Measurements from ENCODE around the gene SAMD3.
"Not testable (repeated sequence)": the region's sequence is repeated elsewhere in the genome, so short reads cannot be mapped to it uniquely, and the experiment has no call there.

Gene SAMD3

DNA sequence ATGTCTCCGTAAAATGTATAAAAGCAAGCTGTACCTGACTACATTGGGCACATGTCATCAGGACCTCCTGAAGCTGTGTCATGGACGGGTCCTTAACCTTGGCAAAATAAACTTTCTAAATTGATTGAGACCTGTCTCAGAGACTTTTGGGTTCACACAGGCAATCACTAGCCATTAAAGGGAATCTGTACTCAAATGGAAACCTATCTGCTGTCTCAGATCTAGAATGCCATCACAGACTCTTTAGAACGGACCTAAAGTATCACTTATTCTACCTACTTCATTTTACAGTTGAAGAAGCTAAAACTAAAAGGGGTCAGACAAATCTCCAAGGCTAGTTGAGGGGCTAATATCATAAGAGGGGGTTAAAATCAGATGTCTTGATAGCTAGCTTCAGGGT, 11.1 kb downstream of the SAMD3 start:
- no peak for DNase-seq (ENCODE audit: low read depth, low spot score)

DNA sequence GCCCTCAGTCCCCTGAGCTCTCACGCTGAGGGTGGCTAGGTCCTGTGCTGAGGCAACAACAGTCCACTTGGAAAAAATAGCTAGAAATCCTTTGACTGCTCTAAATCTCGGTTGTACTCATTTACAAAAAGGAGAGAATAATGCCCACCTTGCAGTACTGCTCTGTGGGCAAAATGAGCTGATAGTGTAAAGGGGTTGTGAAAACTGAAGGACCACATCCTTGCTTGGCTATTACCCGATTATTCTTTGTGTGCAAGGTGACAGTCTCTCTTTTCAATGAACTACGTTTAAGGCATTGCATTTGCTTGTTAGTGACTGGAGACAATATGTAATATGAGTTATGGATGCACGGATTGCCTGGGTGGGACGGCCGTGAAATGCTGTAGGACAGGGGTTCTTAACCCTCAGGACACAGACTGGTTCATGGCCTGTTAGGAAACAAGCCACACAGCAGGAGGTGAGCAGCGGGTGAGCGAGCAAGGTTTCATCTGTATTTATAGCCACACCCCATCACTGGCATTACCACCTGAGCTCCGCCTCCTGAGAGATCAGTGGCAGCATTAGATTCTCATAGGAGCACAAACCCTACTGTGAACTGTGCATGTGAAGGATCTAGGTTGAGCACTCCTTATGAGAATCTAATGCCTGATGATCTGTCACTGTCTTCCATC, 14.6 kb downstream of the SAMD3 start:
- DNase-seq (ENCODE audit: low read depth, low spot score), result no peak

DNA sequence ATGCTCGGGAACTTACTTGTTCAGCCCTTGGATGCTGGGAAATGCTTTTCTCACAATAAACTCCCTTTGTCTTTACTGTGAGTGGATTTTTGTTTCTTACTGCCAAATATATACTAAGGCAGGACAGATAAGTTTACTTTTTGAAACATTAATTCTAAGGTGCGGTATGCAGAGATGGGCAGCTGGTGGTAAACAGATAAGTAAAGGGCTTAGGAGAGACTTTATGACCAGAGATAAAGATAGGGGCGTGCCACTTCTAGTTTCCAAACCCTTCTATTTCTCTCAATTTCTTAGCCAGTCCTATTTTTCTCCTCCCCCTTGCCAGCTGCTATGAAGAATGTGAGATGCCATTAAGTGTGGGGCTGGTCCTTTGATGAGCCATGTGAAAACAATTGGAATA, 16.3 kb downstream of the SAMD3 start:
- no peak for DNase-seq (ENCODE audit: low read depth, low spot score)

- no peak for DNase-seq (ENCODE audit: low read depth, low spot score)
Measured at GRCh38 chr6:130204322-130204721, 18.4 kb downstream of the SAMD3 start.

DNA sequence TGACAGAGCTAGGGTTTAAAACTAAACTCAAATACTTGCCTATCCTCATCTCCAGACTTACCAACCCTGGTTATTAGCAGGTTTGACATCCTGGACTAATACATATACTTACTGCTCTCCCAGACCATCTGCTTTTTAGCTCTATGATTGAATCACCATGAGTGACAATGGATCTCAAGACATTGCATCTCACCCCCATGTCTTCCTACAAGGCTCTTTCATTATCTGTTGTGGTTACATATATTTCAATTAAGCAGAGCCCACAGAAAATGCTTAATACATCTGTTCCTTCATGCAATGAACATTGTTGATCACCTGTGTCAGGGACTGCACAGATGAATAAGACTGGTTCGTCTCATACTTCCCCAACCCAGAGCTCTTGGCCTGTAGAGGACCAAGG, 19.4 kb downstream of the SAMD3 start:
- DNase-seq (ENCODE audit: low read depth, low spot score), result no peak

- DNase-seq (ENCODE audit: low read depth, low spot score), result no peak
Measured at GRCh38 chr6:130202782-130203181, 20.0 kb downstream of the SAMD3 start.

DNA sequence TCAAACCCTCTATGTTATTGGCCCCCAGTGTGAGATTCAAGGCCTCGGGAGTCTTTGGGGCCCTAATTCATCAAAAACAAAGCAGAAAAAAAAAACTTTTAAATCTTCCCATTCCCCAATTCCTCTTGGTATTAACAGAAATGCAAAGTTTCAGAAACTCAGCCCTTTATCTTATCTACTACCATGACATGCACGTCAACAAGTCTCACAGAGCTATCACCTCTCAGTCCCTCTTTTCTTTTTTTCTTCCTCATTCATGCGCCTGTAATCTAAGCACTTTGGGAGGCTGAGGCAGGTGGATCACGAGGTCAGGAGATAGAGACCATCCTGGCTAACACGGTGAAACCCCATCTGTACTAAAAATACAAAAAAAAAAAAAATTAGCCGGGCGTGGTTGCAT, 22.7 kb downstream of the SAMD3 start:
- no peak for DNase-seq (ENCODE audit: low read depth, low spot score)

GRCh38 chr6:130198483-130199035, 24.2 kb downstream of the SAMD3 start:
- no peak for DNase-seq (ENCODE audit: low read depth, low spot score)

GRCh38 chr6:130197816-130198482, 24.8 kb downstream of the SAMD3 start:
- not testable (repeated sequence) for DNase-seq (ENCODE audit: low read depth, low spot score)

DNA sequence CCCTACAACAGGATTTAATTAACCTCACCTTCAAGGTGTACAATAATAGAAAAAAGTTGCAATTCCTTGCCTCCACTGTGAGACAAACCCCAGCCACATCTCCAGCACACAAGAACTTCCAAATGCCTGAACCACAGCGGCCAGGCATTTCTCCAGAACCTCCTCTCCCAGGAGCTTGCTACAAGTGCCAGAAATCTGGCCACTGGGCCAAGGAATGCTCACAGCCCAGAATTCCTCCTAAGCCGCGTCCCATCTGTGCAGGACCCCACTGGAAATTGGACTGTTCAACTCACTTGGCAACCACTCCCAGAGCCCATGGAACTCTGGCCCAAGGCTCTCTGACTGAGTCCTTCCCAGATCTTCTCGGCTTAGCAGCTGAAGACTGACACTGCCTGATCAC, 28.3 kb downstream of the SAMD3 start:
- DNase-seq (ENCODE audit: low read depth, low spot score), result not testable (repeated sequence)

DNA sequence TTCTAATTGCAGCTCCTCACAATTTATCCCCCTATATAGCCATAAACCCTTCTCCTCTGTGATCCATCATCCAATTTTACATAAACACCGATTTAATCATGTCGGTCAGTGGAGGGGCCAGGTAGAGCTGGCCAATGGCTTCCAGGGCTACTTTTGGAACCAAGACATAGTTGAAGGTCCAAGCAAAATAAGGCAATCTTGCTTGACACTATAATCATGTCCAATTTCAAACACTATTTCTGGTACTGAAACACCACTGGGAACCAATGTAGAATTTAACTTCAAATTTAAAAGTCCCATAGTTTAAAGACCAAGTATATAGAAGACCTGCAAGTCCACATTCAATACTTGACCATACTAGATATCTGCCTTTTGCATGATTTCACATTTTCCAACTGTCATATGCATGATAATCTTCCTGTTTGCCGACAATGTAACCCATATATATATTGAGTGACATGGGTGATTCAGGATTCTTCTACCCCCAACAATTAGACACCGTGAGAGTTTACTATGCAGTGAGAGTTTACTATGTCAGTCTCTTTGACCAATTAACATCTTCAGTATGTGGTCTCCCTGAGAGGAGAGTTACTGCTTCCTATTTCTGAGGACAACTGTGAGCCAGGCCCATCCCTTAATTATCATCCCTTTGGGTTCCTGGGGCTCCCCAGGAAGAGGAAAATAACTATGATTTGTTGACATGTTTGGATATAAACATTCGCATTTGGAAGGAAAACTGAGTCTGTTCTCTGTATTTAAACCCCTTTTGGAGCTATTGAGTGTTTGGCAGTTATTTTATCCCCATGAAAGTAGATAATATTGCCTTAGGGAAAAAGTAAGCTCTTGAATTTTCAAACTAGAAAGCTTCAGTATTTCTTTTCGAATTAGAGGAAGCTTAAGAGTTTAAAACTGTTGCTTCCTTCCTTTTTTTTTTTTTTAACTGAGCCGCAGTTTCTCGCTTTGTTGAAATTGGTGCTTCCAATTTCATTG, 31.8 kb downstream of the SAMD3 start:
- no peak for DNase-seq (ENCODE audit: low read depth, low spot score)

GRCh38 chr6:130189531-130190397, 33.0 kb downstream of the SAMD3 start:
- DNase-seq (ENCODE audit: low read depth, low spot score), result no peak

DNA sequence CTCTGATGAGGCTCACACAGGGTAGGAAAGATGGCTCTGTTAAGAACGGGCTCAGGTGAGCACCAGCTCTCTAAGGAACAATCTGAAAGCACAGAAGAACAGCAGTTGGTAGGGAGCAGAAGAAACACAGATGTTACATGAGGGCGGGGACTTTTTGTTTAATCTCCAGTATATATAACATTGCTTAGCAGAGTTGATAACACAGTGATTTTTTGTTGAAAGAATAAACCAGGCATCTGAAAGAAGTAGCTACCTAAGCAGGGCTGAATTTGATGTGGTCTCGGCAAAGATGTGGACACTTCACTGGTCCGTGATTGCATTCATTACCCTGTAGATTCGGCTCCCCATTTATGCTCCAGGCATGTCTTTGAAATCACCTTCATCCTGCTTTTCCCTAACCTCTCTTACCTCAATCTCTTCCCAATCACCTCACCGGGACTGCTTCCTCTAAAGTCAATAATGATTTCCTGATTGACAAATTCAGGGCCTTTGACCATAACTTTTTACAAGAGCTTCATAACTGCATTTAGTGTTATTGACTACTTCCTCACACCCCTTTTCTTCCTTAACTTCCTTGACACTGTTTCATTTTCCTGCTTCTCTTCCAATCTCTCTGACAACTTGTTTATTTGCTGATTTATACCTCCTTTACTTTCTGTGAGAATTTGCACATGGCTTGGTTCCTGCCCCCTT, 34.4 kb downstream of the SAMD3 start:
- no peak for DNase-seq (ENCODE audit: low read depth, low spot score)

DNA sequence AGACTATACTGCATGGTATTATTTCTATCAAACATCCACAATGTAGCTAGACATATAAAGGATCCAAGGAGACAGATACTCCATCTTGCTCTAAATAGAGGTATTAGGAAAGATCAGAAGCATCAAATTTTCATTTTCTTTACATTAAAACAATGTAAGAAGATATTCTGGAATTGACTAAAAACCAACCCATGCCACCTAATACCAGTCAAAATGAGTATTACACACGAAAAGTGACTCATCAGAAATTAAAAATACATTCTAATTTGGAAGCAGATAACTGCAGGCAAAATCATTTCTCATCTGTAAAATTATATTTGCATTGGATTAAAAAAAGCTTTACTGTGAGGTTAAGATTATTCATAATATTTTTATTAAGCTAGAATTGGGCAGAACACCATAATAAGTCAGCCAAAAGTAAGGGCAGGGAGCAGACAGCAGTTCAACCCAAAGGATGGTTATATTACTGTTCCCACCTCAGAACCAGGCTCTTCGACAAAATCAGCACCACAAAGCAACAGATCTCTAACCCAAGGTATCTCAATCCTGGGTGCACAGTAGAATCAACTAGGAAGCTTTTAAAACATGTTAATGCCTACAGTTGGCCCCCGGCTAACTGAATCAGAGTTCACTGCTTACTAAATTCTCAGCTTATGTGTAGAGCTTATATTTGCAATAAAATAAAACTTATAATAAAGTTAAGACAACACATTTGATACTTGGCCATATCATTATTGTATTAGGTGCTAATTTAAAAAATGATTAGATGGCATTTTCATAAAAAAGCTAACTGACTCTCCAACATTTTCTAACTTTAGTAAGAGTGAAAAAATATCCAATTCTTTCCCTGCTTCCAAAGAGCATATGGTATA, 35.2 kb downstream of the SAMD3 start:
- DNase-seq (ENCODE audit: low read depth, low spot score), result no peak

GRCh38 chr6:130185658-130186057, 37.1 kb downstream of the SAMD3 start:
- DNase-seq (ENCODE audit: low read depth, low spot score), result no peak

- no peak for DNase-seq (ENCODE audit: low read depth, low spot score)
Measured at GRCh38 chr6:130183271-130184222, 39.2 kb downstream of the SAMD3 start.

GRCh38 chr6:130182466-130182865, 40.3 kb downstream of the SAMD3 start:
- DNase-seq (ENCODE audit: low read depth, low spot score), result no peak

- no peak for DNase-seq (ENCODE audit: low read depth, low spot score)
Measured at GRCh38 chr6:130178692-130179091, 44.1 kb downstream of the SAMD3 start.

Measured in brain pericyte (primary cell).